Measurements from ENCODE around the gene ETFA.

The ETFA gene

DNA sequence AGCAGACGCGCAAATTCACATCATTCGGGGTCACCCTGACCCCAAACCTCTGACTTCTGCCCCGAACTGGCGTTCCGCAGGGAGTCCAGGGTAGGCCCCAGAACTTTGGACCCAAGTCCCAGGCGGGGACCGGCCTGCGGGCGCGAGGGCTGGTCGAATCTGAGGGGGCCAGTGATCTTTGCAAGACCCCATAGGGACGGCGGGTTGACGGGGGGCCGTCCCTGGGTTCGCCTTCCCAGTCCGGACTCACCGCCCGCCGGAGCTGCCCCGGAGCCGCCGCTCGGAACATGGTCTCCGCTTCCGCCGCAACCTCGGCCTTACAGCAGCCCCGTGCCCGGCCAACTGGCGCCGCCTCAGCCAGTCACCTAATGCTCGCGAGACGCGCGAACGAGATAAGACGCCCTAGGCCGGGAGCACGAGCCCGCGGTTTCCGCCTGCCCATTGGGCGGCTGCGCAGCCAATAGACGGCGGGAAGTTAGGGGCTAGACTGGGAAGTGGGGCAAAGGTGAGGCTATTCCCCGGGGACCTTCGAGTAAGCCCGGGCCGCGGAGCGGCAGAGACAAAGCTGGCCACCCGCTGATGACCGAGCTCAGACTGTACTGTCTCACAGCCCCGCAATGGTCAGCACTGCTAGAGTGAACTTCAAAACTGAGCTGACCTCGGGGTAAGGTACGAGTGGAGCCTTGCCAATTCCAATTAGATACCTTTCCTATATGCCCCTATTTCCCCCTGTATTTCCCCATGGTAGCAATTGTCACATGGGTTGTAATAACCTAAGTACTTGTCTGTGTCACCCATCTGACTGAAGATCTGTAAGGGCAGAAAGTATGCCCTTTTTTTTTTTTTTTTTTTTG lies at the start of gene ETFA:
TSS of gene ETFA (minus strand) at position 370 of the 854 bp plus-strand sequence. CDS start at position 289, 81 bp downstream.
- DNase-seq: peak; percentile 80 to 87 (median 83)

DNA sequence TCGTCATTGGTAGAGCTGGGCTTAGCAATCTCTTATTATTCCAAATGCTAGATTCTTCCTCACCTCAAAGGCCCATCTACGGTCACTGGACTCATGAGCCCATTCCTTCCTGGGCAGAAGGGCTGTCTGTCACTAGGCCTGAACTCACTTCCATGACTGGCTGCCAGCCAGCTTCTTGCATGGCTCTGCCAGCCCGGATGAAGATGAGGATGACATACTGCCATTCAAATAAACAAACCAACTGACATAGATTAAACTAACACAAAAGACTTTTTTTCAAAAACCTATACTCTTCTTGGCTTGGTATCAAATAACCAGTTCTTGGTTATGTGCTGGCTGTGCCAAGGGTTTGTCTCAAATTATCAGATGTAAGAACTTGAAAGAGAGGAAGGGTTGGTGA lies 49.1 kb upstream of the ETFA start:
- DNase-seq: no peak

DNA sequence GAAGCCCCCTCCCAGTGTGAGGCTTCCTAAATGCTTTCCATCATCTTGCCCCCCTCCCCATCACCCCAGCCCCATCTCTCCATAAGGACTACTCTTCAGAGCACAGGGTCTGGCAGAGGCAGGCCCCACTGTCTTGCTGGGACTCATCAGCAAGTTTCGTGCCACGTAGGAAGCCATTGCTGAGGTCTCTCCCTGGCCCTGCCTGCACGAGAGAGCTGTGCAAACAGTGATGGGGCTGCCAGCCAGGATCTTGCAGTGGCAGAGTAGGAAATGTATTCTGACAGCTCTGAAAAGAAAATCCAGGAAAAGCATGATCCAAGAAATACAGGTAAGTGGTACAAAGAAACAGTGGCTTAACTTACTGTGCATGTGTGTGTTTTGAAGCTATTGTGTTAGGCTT lies 47.9 kb upstream of the ETFA start:
- no peak for DNase-seq

DNA sequence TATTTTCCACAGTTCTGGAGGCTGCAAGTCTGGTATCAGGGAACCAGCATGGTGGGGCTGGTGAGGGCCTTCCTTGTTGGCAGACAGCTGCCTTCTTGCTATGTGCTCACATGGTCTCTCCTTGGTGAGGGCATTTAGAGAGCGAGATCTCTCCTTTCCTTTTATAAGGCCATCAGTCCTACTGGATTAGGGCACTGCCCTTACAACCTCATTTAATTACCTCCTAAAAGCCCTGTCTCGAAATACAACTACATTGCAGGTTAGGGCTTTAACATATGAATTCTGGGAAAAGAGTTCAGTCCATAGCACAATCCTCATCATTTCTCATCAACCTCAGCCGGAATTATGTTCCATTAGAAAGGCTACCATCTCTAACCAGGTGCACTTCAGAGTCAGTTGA lies 47.2 kb upstream of the ETFA start:
- DNase-seq: no peak

DNA sequence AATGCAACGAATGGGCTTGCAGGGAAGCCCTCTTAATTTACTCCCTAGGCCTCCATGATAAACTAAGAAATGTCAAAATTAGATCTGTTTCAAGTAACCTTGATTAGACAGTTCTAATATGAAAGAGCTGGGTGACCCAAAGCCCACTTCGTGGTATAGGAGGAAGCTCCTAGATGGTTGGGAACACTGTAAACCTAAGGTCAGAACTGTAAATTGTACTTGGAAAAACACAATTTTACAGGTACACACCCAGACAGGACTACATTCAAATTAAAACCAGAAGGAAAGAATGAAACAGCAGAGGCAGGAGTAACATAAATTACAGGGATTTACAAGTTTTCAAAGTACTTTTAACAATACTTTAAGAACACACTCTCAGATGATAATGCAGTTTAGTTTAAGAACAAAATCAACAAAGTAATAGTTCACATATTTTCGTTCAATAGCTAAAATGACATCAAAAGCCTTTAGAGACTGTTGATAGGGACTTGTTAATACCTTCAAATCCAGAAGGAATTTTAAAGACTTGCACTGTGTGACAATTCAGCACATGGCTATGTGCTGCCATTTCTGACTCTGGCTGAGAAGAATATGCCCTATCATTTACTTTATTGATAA lies 43.7 kb upstream of the ETFA start:
- no peak for DNase-seq

DNA sequence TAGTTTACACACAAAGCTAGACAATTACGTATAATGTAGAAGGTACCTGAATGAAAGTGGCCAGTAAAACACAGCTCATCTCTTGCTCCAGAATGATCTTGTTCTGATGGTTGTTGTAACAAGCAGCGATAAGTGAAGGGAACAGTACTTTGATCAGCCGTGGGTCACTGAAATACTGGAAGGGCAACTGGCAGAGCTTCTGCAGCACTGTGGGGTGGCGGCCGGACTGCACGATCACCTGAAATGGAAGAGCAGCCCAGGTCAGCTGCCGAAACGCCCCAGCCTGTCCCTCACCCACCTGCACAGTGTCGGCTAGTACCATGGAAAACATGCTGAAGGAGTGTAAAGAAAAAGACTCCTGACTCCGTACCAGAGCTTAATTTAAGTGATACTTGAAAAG lies 42.6 kb upstream of the ETFA start:
- DNase-seq: no peak

DNA sequence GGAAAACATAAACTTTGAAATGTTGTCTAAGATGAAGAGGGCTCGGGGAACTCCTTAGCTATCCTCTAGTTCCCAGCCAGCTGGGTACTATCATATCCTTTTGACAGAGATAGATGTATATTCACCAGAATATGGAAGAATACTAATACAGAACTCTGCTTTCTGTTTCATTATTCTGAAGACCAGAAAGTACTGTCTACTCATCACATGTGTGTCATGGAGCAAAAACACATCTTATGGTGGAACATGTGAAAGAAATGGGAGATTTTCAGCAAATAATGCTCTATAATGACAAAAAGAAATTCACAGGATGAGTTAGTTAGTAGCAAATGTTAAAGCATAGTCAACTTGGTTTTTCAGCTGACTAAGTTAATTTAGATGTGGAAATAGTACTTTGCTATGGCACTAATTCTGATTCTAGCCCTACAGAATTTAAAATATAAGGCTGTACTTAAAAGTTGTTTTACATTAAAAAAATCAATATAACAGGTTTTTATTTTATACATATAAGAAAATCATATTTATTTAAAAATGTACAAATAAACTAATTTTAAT lies 41.8 kb upstream of the ETFA start:
- no peak for DNase-seq

DNA sequence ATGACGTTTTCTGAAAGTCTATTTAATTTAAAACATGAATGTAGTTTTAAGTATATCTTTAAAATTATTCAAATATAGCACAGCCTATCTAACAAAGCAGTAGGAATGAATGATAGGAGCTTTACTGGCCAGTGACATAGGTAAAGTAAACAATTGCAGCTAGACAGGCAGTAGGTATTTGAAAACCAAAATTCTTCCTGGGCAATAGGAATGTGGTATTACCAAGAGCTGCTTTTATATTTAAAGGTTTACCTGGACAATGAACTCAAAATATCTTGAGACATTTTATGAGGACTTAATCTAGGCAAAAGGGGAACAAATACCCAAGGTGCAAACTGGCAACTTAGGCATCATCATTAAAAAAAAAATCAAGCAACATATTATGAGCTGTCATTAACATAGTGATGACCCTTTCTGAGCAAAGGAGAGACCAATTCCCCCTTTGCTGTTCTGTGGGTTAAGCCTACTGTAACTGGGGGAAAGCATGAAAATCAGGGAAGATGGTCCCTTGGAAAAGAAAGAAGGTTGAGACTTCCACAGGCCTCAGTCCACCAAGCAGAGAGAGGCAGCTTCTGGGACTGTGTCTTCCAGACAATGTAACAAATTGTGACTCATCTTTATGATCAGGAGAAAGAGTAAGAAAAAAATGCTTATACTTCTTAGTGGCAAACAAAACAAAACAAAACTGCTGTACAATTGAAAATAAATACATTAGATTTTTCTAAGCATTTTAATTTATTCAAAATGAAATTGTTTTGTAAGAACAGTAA lies 38.2 kb upstream of the ETFA start:
- DNase-seq: no peak

DNA sequence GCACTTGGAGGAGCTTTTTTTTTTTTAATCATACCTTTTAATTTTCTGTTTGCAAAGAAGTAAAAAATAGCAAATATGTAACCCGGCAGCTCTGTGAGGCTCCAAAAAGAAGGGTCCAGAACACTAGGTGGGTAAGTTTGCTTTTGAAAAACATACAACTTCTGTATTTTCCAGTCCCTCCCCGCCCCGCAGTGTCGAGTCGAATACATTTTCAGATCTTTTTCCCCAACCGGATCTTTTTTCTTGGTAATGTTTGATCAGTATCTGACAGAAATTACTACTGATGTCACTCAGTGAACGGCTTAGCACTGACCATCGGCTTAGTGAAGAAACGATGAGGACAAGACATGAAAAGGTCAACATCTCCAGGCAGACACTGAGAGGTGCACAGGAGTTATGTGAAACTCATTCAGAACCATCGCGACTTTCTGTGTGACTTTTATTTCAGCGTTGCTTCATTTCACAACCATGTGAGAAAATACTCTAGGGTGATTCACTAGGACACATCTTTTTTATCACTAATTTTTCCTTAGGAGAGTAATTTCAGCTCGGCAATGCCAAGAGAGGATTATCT lies 36.3 kb upstream of the ETFA start:
- DNase-seq: no peak

DNA sequence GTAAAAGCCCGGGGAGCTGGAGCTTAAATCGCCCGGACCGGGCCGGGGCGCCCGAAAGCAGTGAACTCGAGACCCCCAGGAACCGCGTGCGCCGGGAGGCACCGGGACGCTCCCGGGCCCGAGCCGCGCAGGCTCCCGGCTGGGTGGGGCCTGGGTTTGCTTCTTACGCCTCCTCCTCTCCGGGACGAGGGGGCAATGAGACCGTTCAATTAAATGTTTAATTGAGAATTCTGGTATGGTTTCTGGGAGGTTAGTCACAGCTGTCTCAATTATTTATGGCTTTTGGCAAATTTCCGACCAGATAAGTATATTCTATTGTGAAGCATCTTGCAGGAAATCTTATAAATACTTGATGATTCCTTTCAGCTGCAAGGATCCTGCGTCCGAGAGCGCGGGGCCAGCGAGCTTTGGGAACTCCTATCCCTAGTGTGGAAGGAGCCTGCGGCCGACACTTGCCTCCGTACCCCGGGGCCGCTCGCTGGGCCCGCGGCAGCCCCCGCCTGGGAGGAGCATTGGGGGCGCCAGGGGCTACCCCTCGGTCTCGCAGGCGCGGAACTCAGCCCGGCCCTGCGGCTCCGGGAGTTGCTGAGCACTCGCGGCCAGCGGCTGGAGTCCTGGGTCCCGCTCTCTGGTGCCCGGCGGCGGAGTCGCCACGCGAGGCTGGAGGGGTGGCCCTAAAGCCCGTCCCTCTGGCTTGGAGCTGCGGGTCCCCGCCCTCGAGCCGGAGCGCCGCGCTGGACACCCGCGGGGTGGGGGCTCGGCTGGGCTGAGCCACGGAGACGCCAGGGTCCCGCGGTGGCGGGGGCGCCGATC lies 35.6 kb upstream of the ETFA start:
- no peak for DNase-seq

DNA sequence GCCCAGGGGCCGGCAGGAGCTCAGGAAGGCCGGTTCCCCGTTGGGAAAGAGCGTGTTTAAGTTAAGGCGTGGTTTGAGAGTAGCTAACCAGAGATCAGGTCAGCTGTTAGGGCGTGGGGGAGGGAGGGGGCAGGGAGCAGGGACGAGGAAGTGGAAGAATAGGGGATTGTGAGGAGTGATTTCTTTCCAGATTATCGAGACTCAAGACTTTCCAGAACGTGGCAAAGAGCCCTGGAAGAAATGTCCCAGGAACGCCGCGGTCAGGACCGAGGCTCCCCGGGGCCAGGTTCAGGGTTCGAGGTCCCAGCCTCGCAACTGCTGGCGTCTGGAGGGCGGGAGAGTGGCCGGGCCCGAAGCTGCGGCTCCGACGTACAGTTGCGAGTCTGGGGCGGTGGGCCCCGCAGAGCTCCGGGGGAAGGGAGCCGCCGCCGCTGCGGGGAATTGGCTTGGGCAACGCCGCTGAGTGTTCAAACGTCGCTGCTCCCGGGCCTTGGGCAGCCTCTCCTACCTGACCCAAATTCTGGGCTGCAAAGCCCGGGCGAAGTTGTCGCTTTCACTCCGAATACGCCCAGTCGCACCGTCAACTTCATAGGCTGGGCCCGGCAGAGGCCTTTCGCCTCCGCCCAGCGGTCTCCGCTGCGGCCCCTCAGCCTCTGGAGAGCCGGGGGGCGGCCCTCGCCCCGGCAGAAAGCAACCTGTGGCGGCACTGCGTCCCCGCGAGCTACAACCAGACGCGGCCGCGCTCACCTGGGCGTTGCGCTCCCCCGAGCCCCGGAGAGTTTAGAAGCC lies 34.8 kb upstream of the ETFA start:
- no peak for DNase-seq

DNA sequence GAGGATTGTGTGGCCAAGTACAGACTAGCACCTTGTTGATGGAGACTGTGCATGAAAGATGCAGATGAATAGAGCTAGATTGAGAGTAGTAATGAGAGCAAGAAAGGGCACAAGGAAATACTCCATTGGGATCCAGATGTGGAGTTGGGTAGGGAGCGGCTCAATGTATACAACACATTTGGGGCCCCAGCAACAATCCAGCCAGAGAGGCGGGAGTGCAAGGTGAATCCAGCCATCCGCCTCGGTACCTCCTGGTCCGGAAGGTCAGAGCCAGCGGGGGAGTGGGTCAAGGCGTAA lies 34.3 kb upstream of the ETFA start:
- no peak for DNase-seq

DNA sequence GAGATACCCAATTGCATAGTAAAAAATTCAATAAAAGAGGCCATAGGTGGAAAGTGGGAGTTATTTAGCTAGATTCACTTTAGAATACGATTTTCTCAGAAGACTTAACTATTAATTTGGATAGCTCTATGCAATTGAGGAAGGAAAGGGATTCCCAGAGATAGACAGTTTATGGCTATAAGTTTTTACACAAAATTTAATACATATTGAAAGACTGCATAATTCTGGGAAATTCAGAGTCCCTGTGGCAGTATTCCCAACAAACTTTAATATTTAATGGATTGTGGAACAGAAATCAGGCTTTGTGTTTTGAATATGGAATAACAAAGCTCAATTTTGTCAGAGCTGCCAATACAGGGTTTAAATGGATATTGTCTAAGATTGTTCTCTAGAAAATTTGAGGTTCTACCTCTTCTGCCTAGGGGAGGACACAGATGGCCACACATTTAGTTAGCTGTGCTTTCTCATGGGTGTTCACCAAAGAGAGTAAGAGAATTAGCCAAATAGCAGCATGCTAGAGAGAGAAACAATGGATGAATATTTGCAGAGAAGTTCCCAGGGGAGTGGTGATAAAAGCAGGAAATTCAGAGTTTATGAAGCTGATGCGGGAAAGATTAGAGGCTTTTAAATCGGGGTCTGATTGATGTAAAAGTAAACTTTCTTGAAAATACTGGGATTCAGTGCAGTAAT lies 33.8 kb upstream of the ETFA start:
- no peak for DNase-seq

DNA sequence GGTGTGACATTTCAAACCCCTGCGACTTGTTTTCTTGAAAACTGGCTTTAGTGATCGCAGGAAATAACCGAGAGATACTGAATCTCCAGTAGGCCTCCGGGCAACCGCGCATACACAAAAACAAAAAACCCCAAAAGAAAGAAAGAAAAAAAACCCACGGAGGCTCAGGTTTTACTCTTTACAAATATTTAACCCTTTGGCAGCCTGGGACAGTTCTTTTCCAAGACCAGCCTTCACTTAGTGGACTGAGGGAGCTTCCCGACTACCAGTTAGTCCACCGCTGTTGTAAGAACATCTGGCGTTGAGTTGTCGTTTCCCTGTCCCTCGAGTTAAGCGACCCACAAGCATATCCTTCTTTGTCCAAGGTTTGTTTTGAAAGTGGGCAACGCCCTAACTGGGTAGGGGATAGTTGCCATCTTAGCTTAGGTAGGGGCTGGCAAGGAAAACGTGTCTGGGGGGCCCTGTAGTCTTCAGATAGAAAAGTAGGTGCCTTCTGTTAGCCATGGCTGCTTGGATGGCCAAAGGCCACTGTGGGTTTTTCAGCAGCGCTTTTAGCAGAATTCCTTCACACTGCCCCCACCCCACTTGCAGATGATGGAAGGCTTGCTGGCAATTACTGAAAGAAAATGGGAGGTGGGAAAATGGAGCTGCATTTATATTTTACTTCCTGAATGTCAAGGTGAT lies 32.2 kb upstream of the ETFA start:
- DNase-seq: no peak

DNA sequence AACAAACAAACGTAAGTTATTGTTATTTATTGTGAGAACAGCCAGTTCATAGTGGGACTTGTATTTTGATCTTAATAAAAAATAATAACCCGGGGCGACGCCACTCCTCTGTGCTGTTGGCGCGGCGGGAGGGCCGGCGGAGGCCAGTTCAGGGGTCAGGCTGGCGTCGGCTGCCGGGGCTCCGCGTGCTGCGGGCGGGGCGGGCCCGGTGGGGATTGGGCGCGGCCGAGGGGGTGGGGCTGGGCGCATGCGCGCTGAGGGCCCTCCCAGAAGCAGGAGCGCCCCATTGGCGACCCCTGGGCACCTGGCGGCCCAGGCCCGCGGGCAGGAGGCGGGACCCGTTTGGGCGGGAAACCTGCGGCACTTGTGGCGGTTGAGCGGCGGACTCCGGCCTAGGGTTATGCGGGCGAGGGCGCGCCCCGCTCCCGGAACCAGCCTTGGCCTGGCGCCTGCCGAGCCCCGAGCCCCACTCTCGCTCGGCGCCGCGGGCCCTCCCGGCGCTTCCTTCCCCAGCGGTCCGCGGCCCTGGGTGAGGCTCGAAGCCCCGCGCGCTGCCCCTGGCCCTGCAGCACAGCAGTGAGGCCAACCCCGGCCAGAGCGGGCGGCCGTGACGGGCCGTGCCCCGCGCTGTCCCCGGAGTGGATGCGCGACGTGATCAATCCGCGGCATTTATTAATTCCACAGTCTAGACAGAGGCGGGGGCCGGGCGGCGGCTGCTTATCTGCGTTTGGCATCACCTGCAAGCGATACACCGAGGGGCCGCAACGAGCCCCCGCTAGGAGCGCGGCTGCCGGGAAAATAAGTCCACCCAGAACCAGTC lies 31.3 kb upstream of the ETFA start:
- DNase-seq: no peak

DNA sequence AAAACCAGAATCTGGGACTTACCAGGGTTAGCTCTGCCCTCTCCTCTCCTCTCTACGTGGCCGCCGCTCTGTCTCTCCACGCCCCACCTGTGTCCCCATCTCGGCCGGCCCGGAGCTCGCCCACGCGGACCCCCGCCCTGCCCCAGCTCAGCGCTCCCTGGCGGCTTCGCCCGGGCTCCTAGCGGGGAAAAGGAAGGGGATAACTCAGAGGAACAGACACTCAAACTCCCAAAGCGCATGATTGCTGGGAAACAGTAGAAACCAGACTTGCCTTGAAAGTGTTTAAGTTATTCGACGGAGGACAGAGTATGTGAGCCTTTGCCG lies 30.8 kb upstream of the ETFA start:
- DNase-seq: no peak

DNA sequence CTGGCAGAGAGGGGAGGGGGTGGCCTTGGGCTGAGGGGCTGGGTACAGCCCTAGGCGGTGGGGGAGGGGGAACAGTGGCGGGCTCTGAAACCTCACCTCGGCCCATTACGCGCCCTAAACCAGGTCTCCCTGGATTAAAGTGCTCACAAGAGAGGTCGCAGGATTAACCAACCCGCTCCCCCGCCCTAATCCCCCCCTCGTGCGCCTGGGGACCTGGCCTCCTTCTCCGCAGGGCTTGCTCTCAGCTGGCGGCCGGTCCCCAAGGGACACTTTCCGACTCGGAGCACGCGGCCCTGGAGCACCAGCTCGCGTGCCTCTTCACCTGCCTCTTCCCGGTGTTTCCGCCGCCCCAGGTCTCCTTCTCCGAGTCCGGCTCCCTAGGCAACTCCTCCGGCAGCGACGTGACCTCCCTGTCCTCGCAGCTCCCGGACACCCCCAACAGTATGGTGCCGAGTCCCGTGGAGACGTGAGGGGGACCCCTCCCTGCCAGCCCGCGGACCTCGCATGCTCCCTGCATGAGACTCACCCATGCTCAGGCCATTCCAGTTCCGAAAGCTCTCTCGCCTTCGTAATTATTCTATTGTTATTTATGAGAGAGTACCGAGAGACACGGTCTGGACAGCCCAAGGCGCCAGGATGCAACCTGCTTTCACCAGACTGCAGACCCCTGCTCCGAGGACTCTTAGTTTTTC lies 30.2 kb upstream of the ETFA start:
- DNase-seq: no peak

DNA sequence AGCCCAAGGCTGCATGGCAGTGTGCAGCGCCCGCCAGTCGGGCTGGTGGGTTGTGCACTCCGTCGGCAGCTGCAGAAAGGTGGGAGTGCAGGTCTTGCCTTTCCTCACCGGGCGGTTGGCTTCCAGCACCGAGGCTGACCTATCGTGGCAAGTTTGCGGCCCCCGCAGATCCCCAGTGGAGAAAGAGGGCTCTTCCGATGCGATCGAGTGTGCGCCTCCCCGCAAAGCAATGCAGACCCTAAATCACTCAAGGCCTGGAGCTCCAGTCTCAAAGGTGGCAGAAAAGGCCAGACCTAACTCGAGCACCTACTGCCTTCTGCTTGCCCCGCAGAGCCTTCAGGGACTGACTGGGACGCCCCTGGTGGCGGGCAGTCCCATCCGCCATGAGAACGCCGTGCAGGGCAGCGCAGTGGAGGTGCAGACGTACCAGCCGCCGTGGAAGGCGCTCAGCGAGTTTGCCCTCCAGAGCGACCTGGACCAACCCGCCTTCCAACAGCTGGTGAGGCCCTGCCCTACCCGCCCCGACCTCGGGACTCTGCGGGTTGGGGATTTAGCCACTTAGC lies 29.6 kb upstream of the ETFA start:
- no peak for DNase-seq

Data from activated CD4-positive, CD25-positive, alpha-beta regulatory T cell (primary cell).